HCT116 (cell line): Measurements from ENCODE around the gene TCEAL4.

Experiments
- CTCF ChIP-seq, 3 experiments: fragments of 200-600 bp in 1 of 3; sonication (generic) in 1 of 3; IDR thresholded peaks in 2 of 3; conservative IDR thresholded peaks in 1 of 3; 2 replicates each; pipeline ENCODE4 v1.5.1; 2012 to 2017; ENCODE audit warnings: low read depth in 2 of 3, low read length in 2 of 3, antibody characterized with exemption in 1 of 3, borderline replicate concordance in 1 of 3, control low read depth in 1 of 3, mild to moderate bottlenecking in 1 of 3, mixed read lengths in 1 of 3, mixed run types in 1 of 3, moderate library complexity in 1 of 3; ENCODE audit not compliant: insufficient read depth in 1 of 3
- YY1 ChIP-seq: IDR thresholded peaks from 2 replicates; pipeline ENCODE4 v1.6.1; 2011; ENCODE audit warnings: low read length, low read depth, moderate library complexity, mild to moderate bottlenecking; ENCODE audit not compliant: insufficient replicate concordance; ENCODE audit errors: extremely low read depth
- ZNF274 ChIP-seq: fragments of 200-500 bp; sonication (Bioruptor generic); IDR thresholded peaks from 2 replicates; pipeline ENCODE4 v1.6.1; 2014; ENCODE audit warnings: mild to moderate bottlenecking, low read depth, low read length, inconsistent platforms

- TF ChIP-seq CTCF (IDR thresholded peaks at IDR 0.05 in 2 of 3, conservative IDR thresholded peaks at IDR 0.05 in 1 of 3; ENCODE audit: borderline replicate concordance in 1 of 3, insufficient read depth in 1 of 3, low read depth in 2 of 3, low read length in 2 of 3) (no peak), ZNF274 (no peak), YY1 (no peak)
Measured at GRCh38 chrX:103556963-103557612, 28.2 kb upstream of the TCEAL4 start.
